Measurements from ENCODE around the gene AFAP1. TPM values are rescaled to one million over a fixed set of nuclear protein-coding genes. Genes with fewer than 3 reads are reported as not detected.
A peak's percentile ranks its signal among the peaks of the same experiment; 100 is the strongest.

The AFAP1 gene
- total RNA-seq, 4 donors from 2014 or later = 8.2 to 22.3 (median 15.2) TPM

DNA sequence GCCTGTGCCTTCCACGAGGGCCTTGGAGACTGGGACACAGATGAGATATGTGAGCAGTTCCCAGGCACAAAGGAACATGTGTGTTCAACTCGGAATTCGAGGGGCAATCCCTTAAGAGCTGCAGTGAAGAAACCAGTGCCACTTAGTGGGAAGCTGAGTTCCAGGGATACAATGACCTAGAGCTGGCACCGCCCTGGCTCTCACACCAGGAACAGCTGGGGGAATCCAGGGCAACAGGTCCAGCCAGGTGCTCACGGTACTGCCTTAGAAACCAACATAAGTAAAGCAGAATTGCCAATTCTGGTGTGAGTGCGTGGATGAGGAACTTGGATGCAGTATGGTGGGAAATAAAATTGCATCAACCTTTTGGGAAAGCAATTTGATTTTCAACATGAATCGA lies 122.9 kb downstream of the AFAP1 start:
- no peak for TF ChIP-seq POLR2A (IDR thresholded peaks at IDR 0.05)
- TF ChIP-seq, protein P1, sequence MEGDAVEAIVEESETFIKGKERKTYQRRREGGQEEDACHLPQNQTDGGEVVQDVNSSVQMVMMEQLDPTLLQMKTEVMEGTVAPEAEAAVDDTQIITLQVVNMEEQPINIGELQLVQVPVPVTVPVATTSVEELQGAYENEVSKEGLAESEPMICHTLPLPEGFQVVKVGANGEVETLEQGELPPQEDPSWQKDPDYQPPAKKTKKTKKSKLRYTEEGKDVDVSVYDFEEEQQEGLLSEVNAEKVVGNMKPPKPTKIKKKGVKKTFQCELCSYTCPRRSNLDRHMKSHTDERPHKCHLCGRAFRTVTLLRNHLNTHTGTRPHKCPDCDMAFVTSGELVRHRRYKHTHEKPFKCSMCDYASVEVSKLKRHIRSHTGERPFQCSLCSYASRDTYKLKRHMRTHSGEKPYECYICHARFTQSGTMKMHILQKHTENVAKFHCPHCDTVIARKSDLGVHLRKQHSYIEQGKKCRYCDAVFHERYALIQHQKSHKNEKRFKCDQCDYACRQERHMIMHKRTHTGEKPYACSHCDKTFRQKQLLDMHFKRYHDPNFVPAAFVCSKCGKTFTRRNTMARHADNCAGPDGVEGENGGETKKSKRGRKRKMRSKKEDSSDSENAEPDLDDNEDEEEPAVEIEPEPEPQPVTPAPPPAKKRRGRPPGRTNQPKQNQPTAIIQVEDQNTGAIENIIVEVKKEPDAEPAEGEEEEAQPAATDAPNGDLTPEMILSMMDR (IDR thresholded peaks at IDR 0.05) = no peak
- H3K4me3 ChIP-seq (ENCODE audit: low read depth, poor library complexity, severe bottlenecking) = no peak overlapping the region
- intact Hi-C loops (cut with DNase I; ENCODE audit: low total_unique reads) = no loop called here
- 82% methylated on average over 7 of the region's 7 CpGs for WGBS, 2 donors
- no peak for DNase-seq (ENCODE audit: low spot score in 2 of 2)

DNA sequence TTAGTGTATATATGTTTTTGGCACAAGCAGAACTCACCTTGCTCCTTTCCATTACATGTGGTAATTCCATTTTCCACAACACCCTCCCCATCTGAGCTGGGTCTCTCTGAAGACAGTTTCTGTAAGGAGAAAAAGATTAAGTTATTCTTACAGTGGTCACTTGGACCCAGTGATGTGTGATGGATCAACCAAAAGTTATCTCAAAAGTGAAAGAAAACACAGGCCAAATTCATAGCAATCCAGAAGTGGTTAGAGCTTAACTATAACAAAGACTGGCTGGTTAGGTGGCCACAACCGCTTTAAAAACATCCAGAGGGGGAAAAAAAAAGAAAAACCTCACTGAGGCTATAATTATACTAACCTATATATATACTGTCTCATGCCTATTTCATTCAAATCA lies 123.7 kb downstream of the AFAP1 start:
- 94 to 95% methylated on average over 1 of the region's 1 CpG for WGBS, 2 donors
- intact Hi-C loops (cut with DNase I; ENCODE audit: low total_unique reads) = no loop called here
- DNase-seq (ENCODE audit: low spot score in 2 of 2) = no peak
- TF ChIP-seq, protein P1 (IDR thresholded peaks at IDR 0.05) = no peak
- no peak for TF ChIP-seq POLR2A (IDR thresholded peaks at IDR 0.05)
- H3K4me3 ChIP-seq (ENCODE audit: low read depth, poor library complexity, severe bottlenecking) = no peak overlapping the region

DNA sequence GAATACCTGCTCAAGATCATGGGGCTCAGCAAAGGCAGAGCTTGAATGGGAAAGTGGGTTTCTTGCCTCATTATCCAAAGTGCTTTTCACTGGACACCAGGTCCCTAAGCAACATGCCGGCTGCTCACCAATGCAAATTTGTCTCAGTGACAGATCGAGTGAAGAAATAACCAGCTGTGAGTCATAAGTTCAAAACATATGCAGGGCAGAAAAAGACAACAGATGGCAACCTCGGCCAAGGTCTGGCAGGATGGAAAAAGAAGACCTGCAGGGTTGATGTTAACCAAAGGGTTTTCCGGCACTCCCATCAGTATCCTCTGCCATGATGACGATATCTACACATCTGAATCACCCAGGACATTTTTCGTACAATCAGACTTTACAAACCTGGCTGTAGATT lies 124.1 kb downstream of the AFAP1 start:
- H3K4me3 ChIP-seq (ENCODE audit: low read depth, poor library complexity, severe bottlenecking) = no peak overlapping the region
- intact Hi-C loops (cut with DNase I; ENCODE audit: low total_unique reads) = no loop called here
- 83 to 87% methylated on average over 6 of the region's 6 CpGs for WGBS, 2 donors
- TF ChIP-seq POLR2A (IDR thresholded peaks at IDR 0.05) = no peak
- TF ChIP-seq, protein P1 (IDR thresholded peaks at IDR 0.05) = no peak
- DNase-seq (ENCODE audit: low spot score in 2 of 2) = no peak

DNA sequence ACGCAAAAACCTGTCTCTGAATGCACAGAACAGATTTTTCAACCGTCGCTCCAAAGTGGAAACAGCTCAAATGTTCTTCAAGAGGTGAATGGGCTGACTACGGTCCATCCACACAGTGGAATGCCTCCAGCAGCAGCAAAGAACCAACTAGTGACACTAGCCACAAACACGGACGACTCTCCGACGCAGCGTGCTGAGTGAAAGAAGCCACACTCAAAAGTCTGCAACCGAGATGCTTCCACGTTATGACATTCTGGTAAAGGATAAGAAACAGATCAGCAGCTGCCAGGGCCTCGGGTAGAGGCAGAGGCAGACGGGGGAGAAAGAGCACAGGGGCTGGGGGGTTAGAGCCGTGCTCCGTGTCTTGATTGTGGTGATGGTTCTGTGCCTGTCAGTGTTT lies 125.2 kb downstream of the AFAP1 start:
- intact Hi-C loops (cut with DNase I; ENCODE audit: low total_unique reads) = no loop called here
- no peak overlapping the region for H3K4me3 ChIP-seq (ENCODE audit: low read depth, poor library complexity, severe bottlenecking)
- DNase-seq (ENCODE audit: low spot score in 2 of 2) = peak in 1 of 2 donors; percentile 77
- 91 to 94% methylated on average over 15 of the region's 15 CpGs for WGBS, 2 donors
- TF ChIP-seq, protein P1 (IDR thresholded peaks at IDR 0.05) = no peak
- TF ChIP-seq POLR2A (IDR thresholded peaks at IDR 0.05) = no peak

DNA sequence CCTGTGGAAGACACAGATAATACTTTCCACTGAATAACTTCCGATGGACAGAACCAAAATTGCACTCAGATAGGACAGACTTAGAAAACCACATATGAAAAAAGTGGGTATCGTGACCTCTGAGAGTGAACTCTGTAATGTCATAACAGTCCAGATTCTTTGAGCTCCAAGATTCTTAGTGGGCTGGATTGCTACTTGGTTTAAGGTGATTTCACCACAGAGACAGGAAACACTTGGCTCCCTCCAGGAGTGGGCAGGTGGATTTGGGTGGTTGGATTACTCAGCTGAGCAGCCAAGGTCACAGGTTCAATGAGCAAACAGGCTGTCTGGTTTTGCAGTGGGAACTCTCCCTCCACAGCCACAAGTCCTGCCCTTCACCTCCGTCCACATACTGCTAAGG lies 126.0 kb downstream of the AFAP1 start:
- intact Hi-C loops (cut with DNase I; ENCODE audit: low total_unique reads) = no loop called here
- DNase-seq (ENCODE audit: low spot score in 2 of 2) = peak in 1 of 2 donors; percentile 25
- TF ChIP-seq, protein P1 (IDR thresholded peaks at IDR 0.05) = no peak
- TF ChIP-seq POLR2A (IDR thresholded peaks at IDR 0.05) = no peak
- 84 to 87% methylated on average over 3 of the region's 3 CpGs for WGBS, 2 donors
- no peak overlapping the region for H3K4me3 ChIP-seq (ENCODE audit: low read depth, poor library complexity, severe bottlenecking)

DNA sequence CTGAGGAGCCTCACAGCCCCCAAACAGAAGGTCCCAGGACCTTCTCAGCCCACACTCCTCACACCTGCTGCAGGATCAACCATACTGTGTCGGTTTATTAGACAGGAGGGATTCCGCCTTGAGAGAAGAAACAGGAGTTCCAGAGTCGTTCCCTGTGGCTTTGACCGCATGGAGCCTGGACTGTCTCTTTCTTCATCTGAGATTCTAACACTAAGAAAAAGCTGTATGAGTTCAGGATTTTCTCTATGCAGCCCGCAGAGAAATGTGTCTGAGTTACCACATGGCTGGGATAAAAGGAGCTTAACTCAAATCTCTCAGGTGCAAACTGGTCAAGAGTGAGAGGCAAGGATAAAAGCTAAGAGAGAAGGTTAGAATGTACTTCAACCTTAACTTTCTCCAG lies 126.7 kb downstream of the AFAP1 start:
- 88 to 93% methylated on average over 5 of the region's 5 CpGs for WGBS, 2 donors

More for the DNA sequence above, 126.7 kb downstream of the AFAP1 start:
- no peak for DNase-seq (ENCODE audit: low spot score in 2 of 2)
- TF ChIP-seq POLR2A (IDR thresholded peaks at IDR 0.05) = no peak
- TF ChIP-seq, protein P1 (IDR thresholded peaks at IDR 0.05) = no peak
- intact Hi-C loops (cut with DNase I; ENCODE audit: low total_unique reads) = no loop called here
- H3K4me3 ChIP-seq (ENCODE audit: low read depth, poor library complexity, severe bottlenecking) = no peak overlapping the region

All from lower leg skin (tissue), 4 donors.